GM19397 (cell line): ENCODE measurements around the gene OR52D1.

ENCODE experiments used
- ATAC-seq: cut with Tn5 transposase; IDR thresholded peaks from one replicate; pipeline ENCODE4 v1.9.1; 2021; ENCODE audit warnings: mild to moderate bottlenecking, moderate library complexity; ENCODE audit not compliant: unreplicated experiment

The OR52D1 gene

DNA sequence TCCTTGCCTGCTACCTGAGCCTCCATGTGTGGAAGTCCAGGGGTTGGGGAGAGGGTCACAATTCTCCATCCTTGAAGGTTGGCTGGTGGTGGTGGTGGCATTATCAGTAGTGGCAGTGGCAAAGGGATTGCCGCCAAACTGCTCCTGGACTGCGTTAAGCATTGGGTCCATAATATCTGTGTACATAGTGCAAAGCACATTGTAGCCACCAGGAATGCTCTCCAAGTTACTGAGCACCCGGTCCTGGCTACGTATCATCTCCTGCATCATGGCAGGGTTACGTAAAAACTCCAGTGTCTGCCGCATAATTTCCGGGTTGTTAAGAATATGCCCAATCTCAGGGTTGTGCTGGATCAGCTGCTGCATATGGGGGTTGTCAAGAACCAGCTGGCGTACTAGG, 20.1 kb downstream of the OR52D1 start:
- ATAC-seq = no peak

DNA sequence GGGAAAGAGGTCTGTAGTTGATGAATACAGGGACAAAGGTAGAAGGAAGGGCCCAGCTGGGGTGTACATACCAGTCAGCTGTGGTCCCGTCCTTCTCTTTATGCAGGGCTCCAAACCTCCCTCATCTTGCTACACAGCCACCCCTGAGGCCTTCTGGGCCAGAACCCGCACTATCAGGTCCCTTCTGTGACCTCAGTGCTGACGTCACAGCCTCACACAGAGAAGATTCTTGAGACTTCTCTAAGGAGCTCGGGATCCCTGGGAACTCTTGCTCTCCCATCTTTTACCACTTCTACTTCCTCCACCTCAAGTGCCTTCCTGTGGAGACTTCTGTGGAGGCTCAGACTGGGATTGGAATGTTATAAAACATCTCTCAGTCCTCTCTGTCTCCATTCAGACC, 21.3 kb downstream of the OR52D1 start, which contains the start of gene UBQLN3:
TSS of gene UBQLN3 (minus strand) at position 155 of the 400 bp plus-strand sequence. CDS start 399 bp downstream, outside the sequence.
- ATAC-seq = no peak

DNA sequence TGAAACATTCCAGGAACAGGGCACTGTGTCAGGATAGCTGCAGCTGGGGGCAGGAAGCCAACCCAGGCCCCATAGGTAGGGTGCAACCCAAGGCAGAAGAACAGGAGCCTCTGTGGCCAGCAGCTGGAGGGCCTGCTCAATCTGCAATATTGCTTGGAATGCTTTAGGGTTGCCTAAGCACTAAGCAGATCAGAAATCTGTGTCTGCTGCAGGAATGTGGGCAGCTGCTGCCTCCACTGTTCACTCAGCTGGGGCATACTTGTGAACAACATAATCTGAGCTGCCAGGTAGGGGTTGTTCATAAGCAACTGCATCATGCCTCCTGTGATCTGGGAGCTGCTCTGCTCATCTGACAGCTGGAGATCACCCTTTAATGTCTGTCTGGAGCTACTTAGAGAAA, 26.4 kb downstream of the OR52D1 start:
- no peak for ATAC-seq

DNA sequence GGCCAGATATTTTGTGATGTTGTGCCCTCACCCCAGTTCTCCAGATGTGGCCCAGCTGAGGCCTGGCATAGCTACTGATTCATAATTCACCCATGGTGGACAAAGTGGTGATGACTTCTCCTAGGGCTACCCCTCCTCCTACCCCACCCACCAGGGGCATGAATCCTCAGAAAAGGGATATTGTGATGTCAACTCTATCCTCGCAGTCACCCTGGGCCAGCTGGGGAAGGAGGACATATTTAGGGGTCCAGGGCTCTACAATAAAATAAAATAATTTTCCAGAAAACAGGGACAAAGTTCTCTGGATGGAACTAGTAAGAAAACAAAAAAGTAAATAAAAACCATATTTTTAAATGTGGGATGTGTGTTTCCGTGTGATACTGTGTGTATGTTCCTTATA, 28.1 kb downstream of the OR52D1 start, which contains the start of gene UBQLNL:
TSS of gene UBQLNL (minus strand) at position 101 of the 400 bp plus-strand sequence. CDS start 258 bp downstream, outside the sequence.
- ATAC-seq = no peak

DNA sequence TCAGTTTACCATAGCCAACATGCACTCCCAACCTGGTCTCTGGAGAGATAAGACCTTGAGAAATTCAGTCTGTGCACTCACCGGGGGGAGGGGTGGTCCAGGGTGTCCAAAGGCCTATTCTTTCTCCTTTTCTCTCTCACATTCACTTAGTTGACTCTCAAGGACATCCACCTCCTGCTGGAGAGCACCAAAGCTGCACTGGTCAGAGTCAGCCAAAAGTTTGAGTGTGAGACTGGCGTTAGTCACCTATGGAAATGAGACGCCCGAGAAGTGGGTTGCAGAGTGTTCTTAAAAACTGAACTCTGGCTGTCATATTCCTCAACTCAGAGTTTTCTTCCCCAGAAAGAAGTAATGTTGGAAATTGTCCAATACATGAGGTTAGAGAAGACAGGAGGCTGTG, 33.1 kb downstream of the OR52D1 start:
- ATAC-seq = no peak

DNA sequence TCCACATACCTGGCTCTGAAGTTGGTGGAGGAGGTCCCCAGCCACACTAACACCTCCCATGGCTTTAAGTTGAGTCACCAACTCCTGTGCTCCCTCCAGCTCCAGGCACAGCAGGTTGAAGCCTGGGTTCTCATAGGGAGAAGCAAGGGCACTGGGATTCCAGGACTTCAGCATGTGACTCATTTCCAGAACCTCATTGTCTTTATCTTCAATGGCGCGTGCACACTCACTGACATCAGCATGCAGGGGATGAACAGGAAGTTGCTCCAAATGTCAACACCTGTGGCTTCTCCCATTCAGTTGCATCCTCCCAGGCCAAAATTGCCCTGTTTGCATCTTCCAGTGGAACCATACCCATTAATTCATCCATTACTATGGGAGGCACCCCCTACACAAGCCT, 33.8 kb downstream of the OR52D1 start:
- no peak for ATAC-seq

DNA sequence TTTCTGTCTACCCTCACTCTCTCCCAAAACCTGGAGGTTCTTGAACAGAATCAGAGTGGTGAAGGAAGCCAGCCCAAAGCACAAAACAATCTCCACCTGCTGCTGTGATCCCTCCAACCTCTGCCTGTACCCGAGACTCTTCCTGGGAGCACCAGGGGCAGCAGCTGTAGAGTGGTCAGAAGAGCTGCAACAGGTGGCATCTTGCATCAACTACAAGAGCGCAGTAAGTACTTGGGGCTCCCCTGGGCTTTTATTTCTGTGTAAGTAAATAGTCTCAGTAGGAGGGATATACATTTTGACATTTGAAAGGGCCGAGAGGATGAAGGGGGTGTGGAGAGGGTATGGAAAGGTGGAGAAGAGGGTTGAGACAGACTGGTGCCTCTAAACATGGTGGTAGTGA, 36.3 kb downstream of the OR52D1 start:
- no peak for ATAC-seq

DNA sequence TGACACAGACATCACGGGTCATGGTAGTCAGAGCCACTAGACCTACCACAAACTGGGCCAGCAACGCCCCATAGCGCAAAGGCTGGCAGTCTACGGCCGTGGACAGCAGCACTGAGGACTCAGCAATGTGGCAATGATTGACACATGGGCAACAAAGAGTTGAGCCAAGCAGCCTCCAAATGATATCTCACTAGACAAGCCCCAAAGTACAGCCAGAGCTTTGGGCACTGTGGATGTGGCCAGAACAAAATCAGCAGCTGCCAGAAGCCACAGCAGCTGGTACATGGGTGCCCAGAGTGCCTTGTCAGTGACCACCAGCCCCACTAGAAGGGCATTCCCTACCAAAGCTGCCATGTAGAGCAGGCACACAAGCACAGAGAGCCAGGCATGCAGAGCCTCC, 39.2 kb downstream of the OR52D1 start:
- no peak for ATAC-seq

DNA sequence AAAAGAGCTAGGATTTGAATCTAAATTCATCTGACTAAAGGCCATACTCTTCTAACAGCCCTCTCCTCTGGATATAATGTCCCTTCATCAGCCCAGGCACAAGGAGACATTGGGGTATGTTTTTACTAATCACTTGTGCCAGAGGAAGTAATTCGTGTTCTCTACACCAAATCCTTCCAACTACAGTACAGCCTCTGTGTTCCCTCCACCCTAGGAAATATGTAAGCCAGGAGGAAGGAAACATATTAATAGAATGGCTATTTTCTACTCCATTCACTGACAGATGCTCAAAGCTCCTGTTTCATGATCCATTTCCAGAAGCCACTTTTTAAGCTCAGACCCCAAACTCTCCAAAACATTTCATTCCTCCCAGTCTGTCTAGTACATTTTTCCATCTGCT, 40.0 kb downstream of the OR52D1 start:
- ATAC-seq = no peak

DNA sequence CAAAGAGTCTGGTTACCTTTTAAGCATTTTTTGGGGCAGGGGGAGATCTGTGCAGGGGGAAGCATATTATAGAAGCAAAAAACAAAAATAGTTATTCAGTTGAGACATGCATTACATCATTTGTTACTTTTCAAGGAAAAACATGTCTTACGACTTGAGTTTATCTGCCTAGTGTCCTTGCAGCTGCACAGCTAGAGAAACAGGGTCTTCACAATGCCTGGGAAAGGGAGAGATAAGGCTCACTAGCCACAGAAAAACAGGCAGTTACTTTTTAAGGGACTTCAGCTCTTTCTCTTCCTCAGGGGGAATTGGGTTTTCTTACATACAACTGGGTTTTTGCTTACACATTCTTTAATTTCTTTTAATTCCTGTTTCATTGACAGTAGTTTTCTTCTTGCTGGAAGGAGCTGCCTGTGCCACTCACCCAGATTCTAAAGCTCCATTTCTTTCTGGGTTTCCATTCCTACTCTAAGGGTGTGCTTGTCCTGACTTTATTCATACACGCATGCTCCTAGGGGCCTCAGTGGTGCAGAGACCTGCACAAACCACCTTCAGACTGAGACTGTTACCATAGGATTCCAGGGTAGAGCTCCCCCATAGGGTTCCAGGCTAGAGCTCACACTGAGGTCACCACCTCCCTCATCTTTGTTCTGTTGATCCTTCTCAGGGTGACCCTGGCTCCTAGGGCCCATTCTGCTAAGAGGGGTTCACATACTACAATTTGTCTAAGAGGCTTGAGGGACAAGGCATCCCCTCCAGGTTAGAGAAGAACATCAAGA, 42.8 kb downstream of the OR52D1 start:
- ATAC-seq = no peak

DNA sequence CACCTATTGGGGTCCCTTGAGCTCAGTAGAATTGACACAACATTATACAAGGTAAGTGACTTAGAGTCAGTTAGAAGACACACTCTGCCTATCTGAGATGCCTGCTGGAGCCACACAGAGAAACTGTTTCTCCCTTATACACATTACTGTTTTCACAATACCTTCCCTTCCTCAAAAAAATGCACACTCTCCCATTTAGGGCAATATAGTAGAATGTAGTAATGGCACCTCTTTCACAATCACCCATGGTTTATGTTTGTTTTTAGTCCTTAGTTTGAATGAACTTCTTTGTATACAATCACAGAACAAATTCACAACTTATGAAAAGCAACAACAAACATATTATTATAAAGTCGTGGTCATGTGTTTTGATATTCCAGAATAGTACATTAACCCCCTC, 45.6 kb downstream of the OR52D1 start:
- ATAC-seq = no peak

DNA sequence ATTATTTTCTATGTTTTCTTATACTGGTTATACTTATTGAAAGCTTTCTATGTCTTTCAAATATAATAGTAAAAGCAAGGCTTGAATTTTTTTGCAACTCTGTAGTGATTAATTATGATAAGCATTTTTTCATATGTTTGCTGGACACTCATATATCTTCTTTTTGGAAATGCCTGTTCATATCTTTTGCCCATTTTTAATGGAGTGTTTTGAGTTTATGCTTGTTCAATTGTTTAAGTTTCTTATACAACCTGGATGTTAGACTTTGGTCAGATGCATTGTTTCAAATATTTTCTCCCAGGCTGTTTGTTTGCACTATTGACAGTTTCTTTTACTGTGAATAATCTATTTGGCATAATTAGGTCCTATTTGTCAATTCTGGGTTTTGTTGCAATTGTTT, 48.0 kb downstream of the OR52D1 start:
- no peak for ATAC-seq
